Tibial nerve (tissue), 3 donors: ENCODE data around the gene YEATS4.

Experiments used
- POLR2A ChIP-seq, 2 donors: fragments of 450-650 bp; IDR thresholded peaks; one replicate each; pipeline ENCODE4 v1.6.1; 2017; ENCODE audit warnings: antibody characterized with exemption in 2 of 2, mild to moderate bottlenecking in 2 of 2, moderate library complexity in 2 of 2
- TF ChIP-seq, protein P1 (sequence below), 5 experiments: fragments of 200-600 bp in 3 of 5; fragments of 450-650 bp in 2 of 5; sonication (generic) in 3 of 5; IDR thresholded peaks; one replicate each; pipeline ENCODE4 v1.5.1; 2016 to 2019; ENCODE audit warnings: antibody characterized with exemption in 5 of 5, mild to moderate bottlenecking in 3 of 5, moderate library complexity in 2 of 5

DNA sequence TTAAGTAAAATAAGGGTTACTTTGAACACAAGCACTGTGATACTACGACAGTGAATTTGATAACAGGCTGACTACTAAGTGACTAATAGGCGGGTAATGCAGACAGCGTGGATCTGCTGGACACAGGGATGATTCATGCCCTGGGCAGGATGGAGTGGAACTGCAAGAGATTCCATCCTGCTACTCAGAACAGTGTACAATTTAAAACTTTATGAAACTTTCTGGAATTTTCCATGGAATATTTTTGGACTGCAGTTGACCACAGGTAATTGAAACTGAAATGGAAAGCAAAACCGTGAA is 46.0 kb downstream of the YEATS4 start:
- TF ChIP-seq, protein P1, sequence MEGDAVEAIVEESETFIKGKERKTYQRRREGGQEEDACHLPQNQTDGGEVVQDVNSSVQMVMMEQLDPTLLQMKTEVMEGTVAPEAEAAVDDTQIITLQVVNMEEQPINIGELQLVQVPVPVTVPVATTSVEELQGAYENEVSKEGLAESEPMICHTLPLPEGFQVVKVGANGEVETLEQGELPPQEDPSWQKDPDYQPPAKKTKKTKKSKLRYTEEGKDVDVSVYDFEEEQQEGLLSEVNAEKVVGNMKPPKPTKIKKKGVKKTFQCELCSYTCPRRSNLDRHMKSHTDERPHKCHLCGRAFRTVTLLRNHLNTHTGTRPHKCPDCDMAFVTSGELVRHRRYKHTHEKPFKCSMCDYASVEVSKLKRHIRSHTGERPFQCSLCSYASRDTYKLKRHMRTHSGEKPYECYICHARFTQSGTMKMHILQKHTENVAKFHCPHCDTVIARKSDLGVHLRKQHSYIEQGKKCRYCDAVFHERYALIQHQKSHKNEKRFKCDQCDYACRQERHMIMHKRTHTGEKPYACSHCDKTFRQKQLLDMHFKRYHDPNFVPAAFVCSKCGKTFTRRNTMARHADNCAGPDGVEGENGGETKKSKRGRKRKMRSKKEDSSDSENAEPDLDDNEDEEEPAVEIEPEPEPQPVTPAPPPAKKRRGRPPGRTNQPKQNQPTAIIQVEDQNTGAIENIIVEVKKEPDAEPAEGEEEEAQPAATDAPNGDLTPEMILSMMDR (IDR thresholded peaks at IDR 0.05) = no peak
- TF ChIP-seq POLR2A (IDR thresholded peaks at IDR 0.05) = no peak
